ENCODE results near the gene KLF12. TPM values are rescaled to one million over a fixed set of nuclear protein-coding genes. Genes with fewer than 3 reads are reported as not detected.

KLF12 gene
- total RNA-seq, 1 donor from 2014 or later = 25.3 TPM

- no peak for DNase-seq (ENCODE audit: low read depth)
- peaks cover 19% of the 10 kb centered on the region for H4K20me1 ChIP-seq (ENCODE audit: insufficient read depth, low read length)
- peaks cover 25% of the 10 kb centered on the region for H3K4me1 Mint-ChIP-seq (ENCODE audit: low read depth, unreplicated experiment)
- no peaks in the 10 kb centered on the region for H3K36me3 Mint-ChIP-seq (ENCODE audit: low read depth, unreplicated experiment)
- no peak overlapping the region for H3K27ac Mint-ChIP-seq (ENCODE audit: unreplicated experiment)
- H3K9me3 ChIP-seq (ENCODE audit: insufficient read depth, low read depth, low read length) = no peaks in the 10 kb centered on the region
- H3K27me3 Mint-ChIP-seq (ENCODE audit: low read depth, unreplicated experiment) = no peaks in the 10 kb centered on the region
- no peak overlapping the region for H3K4me3 ChIP-seq (ENCODE audit: insufficient read depth, low read depth, low read length)
- H3K4me2 ChIP-seq (ENCODE audit: low read length) = peak overlapping the region; percentile 14
- H3K9ac ChIP-seq (ENCODE audit: low read length) = no peak overlapping the region
- H3K36me3 ChIP-seq (ENCODE audit: insufficient read depth, low read length) = no peaks in the 10 kb centered on the region
- peaks cover 1% of the 10 kb centered on the region for H3K9me3 Mint-ChIP-seq (ENCODE audit: unreplicated experiment)
- H2AFZ ChIP-seq (ENCODE audit: low read depth, low read length) = no peak overlapping the region
- H3K27ac ChIP-seq (ENCODE audit: low read depth, low read length) = no peak overlapping the region
- no peak overlapping the region for H3K4me3 Mint-ChIP-seq (ENCODE audit: unreplicated experiment)
- H3K79me2 ChIP-seq (ENCODE audit: insufficient read depth, low read length) = peaks cover 88% of the 10 kb centered on the region
- peaks cover 20% of the 10 kb centered on the region for H3K4me1 ChIP-seq (ENCODE audit: insufficient read depth, low read length)
- no peak for FAIRE-seq
- TF ChIP-seq CTCF (IDR thresholded peaks at IDR 0.05; ENCODE audit: insufficient read depth, low read depth, low read length) = no peak
- no peak for TF ChIP-seq EZH2 (IDR thresholded peaks at IDR 0.05; ENCODE audit: insufficient read depth, low read length)
- H3K27me3 ChIP-seq (ENCODE audit: insufficient read depth, low read length) = no peaks in the 10 kb centered on the region
Observed at GRCh38 chr13:74111901-74112824, 22.0 kb downstream of the KLF12 start.

- peaks cover 1% of the 10 kb centered on the region for H3K9me3 Mint-ChIP-seq (ENCODE audit: unreplicated experiment)
- Histone ChIP-seq H3K36me3 (ENCODE audit: insufficient read depth, low read length) (no peaks in the 10 kb centered on the region), H4K20me1 (ENCODE audit: insufficient read depth, low read length) (peaks cover 27% of the 10 kb centered on the region), H3K4me2 (ENCODE audit: low read length) (no peak overlapping the region), H3K79me2 (ENCODE audit: insufficient read depth, low read length) (peaks cover 88% of the 10 kb centered on the region), H2AFZ (ENCODE audit: low read depth, low read length) (no peak overlapping the region), H3K9ac (ENCODE audit: low read length) (no peak overlapping the region), H3K4me3 (ENCODE audit: insufficient read depth, low read depth, low read length) (no peak overlapping the region), H3K9me3 (ENCODE audit: insufficient read depth, low read depth, low read length) (no peaks in the 10 kb centered on the region), H3K4me1 (ENCODE audit: insufficient read depth, low read length) (peaks cover 20% of the 10 kb centered on the region), H3K27ac (ENCODE audit: low read depth, low read length) (no peak overlapping the region), H3K27me3 (ENCODE audit: insufficient read depth, low read length) (no peaks in the 10 kb centered on the region)
- peaks cover 25% of the 10 kb centered on the region for H3K4me1 Mint-ChIP-seq (ENCODE audit: low read depth, unreplicated experiment)
- TF ChIP-seq CTCF (IDR thresholded peaks at IDR 0.05; ENCODE audit: insufficient read depth, low read depth, low read length) = no peak
- TF ChIP-seq EZH2 (IDR thresholded peaks at IDR 0.05; ENCODE audit: insufficient read depth, low read length) = no peak
- no peaks in the 10 kb centered on the region for H3K36me3 Mint-ChIP-seq (ENCODE audit: low read depth, unreplicated experiment)
- H3K27ac Mint-ChIP-seq (ENCODE audit: unreplicated experiment) = no peak overlapping the region
- DNase-seq (ENCODE audit: low read depth) = no peak
- no peak overlapping the region for H3K4me3 Mint-ChIP-seq (ENCODE audit: unreplicated experiment)
- no peaks in the 10 kb centered on the region for H3K27me3 Mint-ChIP-seq (ENCODE audit: low read depth, unreplicated experiment)
- FAIRE-seq = no peak
Observed at GRCh38 chr13:74111399-74111798, 22.8 kb downstream of the KLF12 start.

DNA sequence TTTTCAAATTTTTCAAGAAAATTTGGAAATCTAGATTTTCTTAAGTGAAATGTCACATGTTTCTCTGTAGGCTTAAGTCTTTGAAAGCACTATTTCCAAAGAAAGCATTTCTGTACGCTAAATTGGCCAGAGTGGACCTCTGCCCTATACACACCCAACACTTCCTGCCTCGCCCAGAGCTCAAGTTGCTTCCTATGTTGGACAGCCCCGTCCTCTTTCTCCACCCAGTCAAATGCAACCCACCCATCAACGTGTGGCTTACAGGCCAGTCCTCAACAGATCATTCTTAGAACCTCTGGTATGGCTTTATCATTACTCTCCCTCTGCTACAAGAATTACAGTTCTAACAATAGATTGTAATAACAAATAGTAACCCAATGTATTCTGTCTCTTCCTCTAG lies 24.2 kb downstream of the KLF12 start:
- peaks cover 20% of the 10 kb centered on the region for H3K4me1 Mint-ChIP-seq (ENCODE audit: low read depth, unreplicated experiment)
- no peak overlapping the region for H3K4me3 Mint-ChIP-seq (ENCODE audit: unreplicated experiment)
- Histone ChIP-seq H3K36me3 (ENCODE audit: insufficient read depth, low read length) (no peaks in the 10 kb centered on the region), H3K9ac (ENCODE audit: low read length) (no peak overlapping the region), H3K27ac (ENCODE audit: low read depth, low read length) (no peak overlapping the region), H3K9me3 (ENCODE audit: insufficient read depth, low read depth, low read length) (no peaks in the 10 kb centered on the region), H3K4me3 (ENCODE audit: insufficient read depth, low read depth, low read length) (no peak overlapping the region), H2AFZ (ENCODE audit: low read depth, low read length) (no peak overlapping the region), H3K79me2 (ENCODE audit: insufficient read depth, low read length) (peaks cover 93% of the 10 kb centered on the region), H3K4me1 (ENCODE audit: insufficient read depth, low read length) (peaks cover 19% of the 10 kb centered on the region), H4K20me1 (ENCODE audit: insufficient read depth, low read length) (peaks cover 35% of the 10 kb centered on the region), H3K4me2 (ENCODE audit: low read length) (no peak overlapping the region), H3K27me3 (ENCODE audit: insufficient read depth, low read length) (no peaks in the 10 kb centered on the region)
- no peaks in the 10 kb centered on the region for H3K27me3 Mint-ChIP-seq (ENCODE audit: low read depth, unreplicated experiment)
- FAIRE-seq (peak; percentile 20), DNase-seq (ENCODE audit: low read depth) (no peak)
- H3K27ac Mint-ChIP-seq (ENCODE audit: unreplicated experiment) = no peak overlapping the region
- no peaks in the 10 kb centered on the region for H3K36me3 Mint-ChIP-seq (ENCODE audit: low read depth, unreplicated experiment)
- H3K9me3 Mint-ChIP-seq (ENCODE audit: unreplicated experiment) = peaks cover 1% of the 10 kb centered on the region
- TF ChIP-seq EZH2 (IDR thresholded peaks at IDR 0.05; ENCODE audit: insufficient read depth, low read length) = no peak
- no peak for TF ChIP-seq CTCF (IDR thresholded peaks at IDR 0.05; ENCODE audit: insufficient read depth, low read depth, low read length)
